Measurements from ENCODE around the gene ACOT12.

ACOT12 gene

GRCh38 chr5:81337803-81338202 is 56.1 kb downstream of the ACOT12 start:
- no peak overlapping the region for H3K4me3 ChIP-seq (ENCODE audit: control insufficient read depth, low read depth, low read length)
- TF ChIP-seq, protein P1, sequence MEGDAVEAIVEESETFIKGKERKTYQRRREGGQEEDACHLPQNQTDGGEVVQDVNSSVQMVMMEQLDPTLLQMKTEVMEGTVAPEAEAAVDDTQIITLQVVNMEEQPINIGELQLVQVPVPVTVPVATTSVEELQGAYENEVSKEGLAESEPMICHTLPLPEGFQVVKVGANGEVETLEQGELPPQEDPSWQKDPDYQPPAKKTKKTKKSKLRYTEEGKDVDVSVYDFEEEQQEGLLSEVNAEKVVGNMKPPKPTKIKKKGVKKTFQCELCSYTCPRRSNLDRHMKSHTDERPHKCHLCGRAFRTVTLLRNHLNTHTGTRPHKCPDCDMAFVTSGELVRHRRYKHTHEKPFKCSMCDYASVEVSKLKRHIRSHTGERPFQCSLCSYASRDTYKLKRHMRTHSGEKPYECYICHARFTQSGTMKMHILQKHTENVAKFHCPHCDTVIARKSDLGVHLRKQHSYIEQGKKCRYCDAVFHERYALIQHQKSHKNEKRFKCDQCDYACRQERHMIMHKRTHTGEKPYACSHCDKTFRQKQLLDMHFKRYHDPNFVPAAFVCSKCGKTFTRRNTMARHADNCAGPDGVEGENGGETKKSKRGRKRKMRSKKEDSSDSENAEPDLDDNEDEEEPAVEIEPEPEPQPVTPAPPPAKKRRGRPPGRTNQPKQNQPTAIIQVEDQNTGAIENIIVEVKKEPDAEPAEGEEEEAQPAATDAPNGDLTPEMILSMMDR (IDR thresholded peaks at IDR 0.05; ENCODE audit: control insufficient read depth, insufficient read depth, low read depth, low read length, missing control alignments) = no peak
- DNase-seq (ENCODE audit: low read depth) = no peak

- no peak for DNase-seq (ENCODE audit: low read depth)
- TF ChIP-seq, protein P1 (IDR thresholded peaks at IDR 0.05; ENCODE audit: control insufficient read depth, insufficient read depth, low read depth, low read length, missing control alignments) = no peak
- no peak overlapping the region for H3K4me3 ChIP-seq (ENCODE audit: control insufficient read depth, low read depth, low read length)
These were observed 57.4 kb downstream of the ACOT12 start for GRCh38 chr5:81336556-81336955.

- DNase-seq (ENCODE audit: low read depth) = no peak
- no peak overlapping the region for H3K4me3 ChIP-seq (ENCODE audit: control insufficient read depth, low read depth, low read length)
- TF ChIP-seq, protein P1 (IDR thresholded peaks at IDR 0.05; ENCODE audit: control insufficient read depth, insufficient read depth, low read depth, low read length, missing control alignments) = no peak
These were observed 58.0 kb downstream of the ACOT12 start for GRCh38 chr5:81335946-81336345.

DNA sequence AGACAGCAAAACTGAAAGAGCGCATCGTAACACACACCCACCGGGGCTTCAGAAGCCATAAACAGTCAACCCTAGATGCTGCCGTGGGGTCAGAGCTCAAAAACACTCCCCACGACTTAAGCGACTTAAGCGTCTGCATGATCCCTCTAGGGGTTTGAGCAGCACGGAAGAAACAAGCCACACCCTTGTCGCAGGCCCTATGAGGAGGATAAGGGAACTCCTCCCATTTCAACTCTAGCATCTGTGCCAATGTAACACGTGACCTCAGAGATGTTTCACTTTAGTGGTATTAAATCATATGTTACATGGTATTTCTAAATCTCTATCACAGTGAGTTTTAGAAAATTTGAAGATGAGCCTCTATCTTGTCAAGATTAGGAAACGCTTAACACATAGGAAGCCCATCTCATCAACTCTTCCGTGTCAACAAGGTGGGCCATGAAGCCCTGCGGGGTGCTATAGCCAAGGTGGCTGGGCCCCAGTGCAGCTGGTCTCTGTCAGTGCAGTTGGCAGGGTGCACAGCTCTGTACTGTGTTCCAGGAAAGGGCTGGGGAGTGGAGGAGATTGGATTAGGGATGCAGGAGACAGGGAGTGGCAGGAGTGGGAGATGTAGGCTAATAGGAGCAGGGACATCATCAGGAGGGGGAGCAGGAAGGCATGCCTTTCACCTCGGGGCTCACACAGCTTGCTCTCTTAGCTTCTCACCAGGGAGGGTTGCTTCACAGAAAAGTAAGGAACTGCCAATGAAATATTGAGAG is 59.5 kb downstream of the ACOT12 start:
- no peak overlapping the region for H3K4me3 ChIP-seq (ENCODE audit: control insufficient read depth, low read depth, low read length)
- TF ChIP-seq, protein P1 (IDR thresholded peaks at IDR 0.05; ENCODE audit: control insufficient read depth, insufficient read depth, low read depth, low read length, missing control alignments) = no peak
- DNase-seq (ENCODE audit: low read depth) = no peak

DNA sequence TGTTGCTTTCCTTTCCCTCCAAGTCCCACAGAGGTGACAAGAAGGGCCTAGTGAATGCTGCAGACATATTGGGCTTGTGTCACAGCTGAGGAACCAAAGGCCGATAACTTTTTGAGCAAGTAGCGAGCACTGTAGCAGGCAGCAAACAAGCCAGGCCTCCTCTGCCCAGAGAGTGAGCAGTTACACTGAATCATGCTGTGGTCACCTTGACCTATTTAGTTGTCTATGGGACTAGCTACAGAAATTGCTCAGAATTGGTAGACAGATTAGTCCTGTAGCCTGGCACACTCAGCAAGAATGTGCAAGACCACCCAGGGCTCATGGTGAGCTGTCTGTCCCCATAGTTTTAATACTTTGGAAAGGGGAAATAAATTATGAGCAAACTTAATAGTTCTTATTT is 67.4 kb downstream of the ACOT12 start:
- H3K4me3 ChIP-seq (ENCODE audit: control insufficient read depth, low read depth, low read length) = no peak overlapping the region
- TF ChIP-seq, protein P1 (IDR thresholded peaks at IDR 0.05; ENCODE audit: control insufficient read depth, insufficient read depth, low read depth, low read length, missing control alignments) = no peak
- DNase-seq (ENCODE audit: low read depth) = no peak

- H3K4me3 ChIP-seq (ENCODE audit: control insufficient read depth, low read depth, low read length) = no peak overlapping the region
- no peak for DNase-seq (ENCODE audit: low read depth)
- TF ChIP-seq, protein P1 (IDR thresholded peaks at IDR 0.05; ENCODE audit: control insufficient read depth, insufficient read depth, low read depth, low read length, missing control alignments) = no peak
These were observed 76.4 kb downstream of the ACOT12 start for GRCh38 chr5:81317536-81317935.
